NCI-H345 treated with DMSO at 0.1 percent for 48 hours (cell line): ENCODE measurements around the gene SCRN3.

Experiments used
- DNase-seq: peaks from one replicate; lab custom pipeline; 2025; ENCODE audit not compliant: unreplicated experiment; lab: John Stamatoyannopoulos, UW

The SCRN3 gene

DNA sequence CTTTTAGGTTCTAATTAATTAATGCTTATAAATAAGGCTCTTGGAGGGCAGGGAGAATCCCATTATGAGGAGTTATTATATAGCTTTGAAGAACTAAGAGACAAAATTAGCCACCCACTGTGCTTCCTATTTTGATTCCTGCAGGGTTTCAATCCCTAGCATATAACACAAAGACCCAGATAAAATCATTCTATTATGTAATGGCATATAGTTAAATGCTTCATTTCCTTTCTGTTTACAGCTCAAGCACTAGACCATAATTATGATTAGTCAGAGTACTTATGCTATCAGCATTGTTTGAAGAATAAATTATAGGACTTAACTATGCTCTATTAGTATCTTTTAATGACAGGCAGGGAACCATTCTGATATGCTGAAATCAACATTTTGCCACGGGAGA lies 82.2 kb downstream of the SCRN3 start:
- DNase-seq: no peak
